Ascending aorta (tissue), 2 donors: ENCODE results near the gene AFAP1L2. TPM values are rescaled to one million over a fixed set of nuclear protein-coding genes. Genes with fewer than 3 reads are reported as not detected.

ENCODE experiments used
- DNase-seq, 2 donors: peaks; one replicate each; pipeline ENCODE4 v3.0.0-alpha.2; 2019; ENCODE audit warnings: low spot score in 2 of 2
- H3K27ac ChIP-seq, 2 donors: fragments of 200-600 bp; sonication (generic); one replicate each; pipeline ENCODE4 v1.5.1; 2016 to 2017; ENCODE audit warnings: mild to moderate bottlenecking in 1 of 2
- H3K27me3 ChIP-seq: fragments of 200-600 bp; sonication (generic); one replicate; pipeline ENCODE4 v1.5.1; 2017
- H3K36me3 ChIP-seq, 2 donors: fragments of 200-600 bp; sonication (generic); one replicate each; pipeline ENCODE4 v1.5.1; 2016
- H3K4me1 ChIP-seq, 2 donors: fragments of 200-600 bp; sonication (generic); one replicate each; pipeline ENCODE4 v1.5.1; 2016 to 2017; ENCODE audit warnings: mild to moderate bottlenecking in 1 of 2
- H3K4me3 ChIP-seq, 2 donors: fragments of 200-600 bp; sonication (generic); one replicate each; pipeline ENCODE4 v1.5.1; 2016 to 2017; ENCODE audit warnings: mild to moderate bottlenecking in 1 of 2
- H3K9me3 ChIP-seq, 2 donors: fragments of 200-600 bp; sonication (generic); one replicate each; pipeline ENCODE4 v1.5.1; 2016
- CTCF ChIP-seq, 3 experiments: fragments of 200-600 bp in 2 of 3; fragments of 450-650 bp in 1 of 3; sonication (generic) in 2 of 3; IDR thresholded peaks; one replicate each; pipeline ENCODE4 v1.5.1; 2016 to 2019; ENCODE audit warnings: antibody characterized with exemption in 3 of 3, mild to moderate bottlenecking in 1 of 3, moderate library complexity in 1 of 3
- intact Hi-C: fragments of 100-400 bp; cut with DNase I; formaldehyde crosslinking; loops from one replicate; pipeline ENCODE4 v1.15.1; 2023
- total RNA-seq: library from RNA; depleted of rRNA; stranded (reverse); fragments of >200 nt; gene quantifications from one replicate; pipeline ENCODE4 v1.1.0, GENCODE V29; 2016

Gene AFAP1L2
- total RNA-seq, 1 donor from 2014 or later: 30.4 TPM

DNA sequence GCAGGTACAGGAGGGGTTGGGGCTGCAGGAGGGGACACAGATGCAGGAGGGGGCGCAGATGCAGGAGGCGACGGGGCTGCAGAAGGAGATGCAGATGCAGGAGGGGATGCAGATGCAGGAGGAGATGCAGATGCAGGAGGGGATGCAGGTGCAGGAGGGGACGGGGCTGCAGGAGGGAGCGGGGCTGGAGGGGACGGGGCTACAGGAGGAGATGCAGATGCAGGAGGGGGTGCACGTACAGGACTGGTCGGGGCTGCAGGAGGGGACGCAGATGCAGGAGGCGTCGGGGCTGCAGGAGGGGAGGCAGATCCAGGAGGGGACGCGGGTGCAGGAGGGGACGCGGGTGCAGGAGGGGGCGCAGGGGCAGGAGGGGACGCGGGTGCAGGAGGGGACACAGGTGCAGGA is 98.8 kb downstream of the AFAP1L2 start:
- Histone ChIP-seq H3K36me3 (peaks cover 0 to 4% of the 10 kb centered on the region in 2 donors), H3K4me3 (no peak overlapping the region), H3K9me3 (no peaks in the 10 kb centered on the region), H3K4me1 (peaks cover 0 to 29% of the 10 kb centered on the region in 2 donors), H3K27ac (no peak overlapping the region), H3K27me3 (no peaks in the 10 kb centered on the region)
- TF ChIP-seq CTCF (IDR thresholded peaks at IDR 0.05): no peak
- no peak for DNase-seq
- intact Hi-C loops: loop anchor here (2.0 kb wide), 2 partner anchors 27 to 97 kb away; no protein-coding TSS in a partner anchor

- intact Hi-C loops: loop anchor here (1.0 to 5.0 kb wide), 5 partner anchors 28 to 248 kb away; no protein-coding TSS in a partner anchor
- TF ChIP-seq CTCF (IDR thresholded peaks at IDR 0.05): peak; percentile 31 to 55 (median 40)
- peaks cover 0 to 29% of the 10 kb centered on the region in 2 donors for H3K4me1 ChIP-seq
- peak overlapping the region; percentile 42 to 52 for H3K4me3 ChIP-seq
- DNase-seq: no peak
- peak overlapping the region; percentile 47 to 66 for H3K27ac ChIP-seq
- peaks cover 0 to 11% of the 10 kb centered on the region in 2 donors for H3K36me3 ChIP-seq
- H3K9me3 ChIP-seq: no peaks in the 10 kb centered on the region
- H3K27me3 ChIP-seq: no peaks in the 10 kb centered on the region
Observed at GRCh38 chr10:114304571-114305421, 99.5 kb downstream of the AFAP1L2 start.

DNA sequence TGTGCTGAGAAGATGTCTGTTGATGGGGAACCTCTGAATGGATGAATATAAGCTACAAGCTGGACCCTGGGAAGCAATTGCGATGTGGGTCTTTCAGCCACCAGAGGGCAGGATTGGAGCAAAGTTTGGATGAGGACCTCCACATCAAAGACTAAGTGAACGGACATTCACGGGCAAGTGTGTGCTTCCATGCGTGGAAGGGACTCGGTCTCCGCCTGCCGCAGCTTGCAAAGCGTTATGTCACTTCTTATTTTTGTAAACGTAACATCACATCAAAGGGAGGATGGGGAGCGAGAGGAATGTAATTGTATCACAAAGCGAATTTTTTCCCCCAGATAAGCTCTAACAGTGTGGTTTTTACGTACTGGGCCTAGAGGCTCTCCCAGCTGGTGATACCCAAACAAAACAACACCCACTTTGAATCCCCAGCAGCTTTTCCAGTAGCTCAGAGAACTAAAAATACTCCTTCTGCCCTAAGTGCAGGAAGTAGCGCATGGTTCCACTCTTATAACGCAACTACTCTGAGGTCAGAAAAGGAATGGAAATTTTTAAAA is 100.2 kb downstream of the AFAP1L2 start:
- intact Hi-C loops: loop anchor here (1.0 to 5.0 kb wide), 5 partner anchors 29 to 248 kb away; no protein-coding TSS in a partner anchor
- peaks cover 0 to 29% of the 10 kb centered on the region in 2 donors for H3K4me1 ChIP-seq
- H3K4me3 ChIP-seq: peak overlapping the region; percentile 42 to 52
- peaks cover 0 to 16% of the 10 kb centered on the region in 2 donors for H3K36me3 ChIP-seq
- peak; percentile 79 to 81 (median 81) for TF ChIP-seq CTCF (IDR thresholded peaks at IDR 0.05)
- H3K27ac ChIP-seq: peak overlapping the region; percentile 47 to 66
- no peaks in the 10 kb centered on the region for H3K9me3 ChIP-seq
- DNase-seq: peak; percentile 36 to 91
- no peaks in the 10 kb centered on the region for H3K27me3 ChIP-seq

- DNase-seq: no peak
- Histone ChIP-seq H3K4me3 (no peak overlapping the region), H3K9me3 (no peaks in the 10 kb centered on the region), H3K27me3 (no peaks in the 10 kb centered on the region), H3K27ac (peak overlapping the region; percentile 47 to 66), H3K4me1 (peaks cover 0 to 26% of the 10 kb centered on the region in 2 donors), H3K36me3 (peaks cover 0 to 21% of the 10 kb centered on the region in 2 donors)
- intact Hi-C loops: loop anchor here (5.0 kb wide), 2 partner anchors 154 to 249 kb away; no protein-coding TSS in a partner anchor
- no peak for TF ChIP-seq CTCF (IDR thresholded peaks at IDR 0.05)
Observed at GRCh38 chr10:114303556-114303955, 100.7 kb downstream of the AFAP1L2 start.

GRCh38 chr10:114301951-114302710 is 102.2 kb downstream of the AFAP1L2 start:
- H3K4me1 ChIP-seq: peaks cover 0 to 25% of the 10 kb centered on the region in 2 donors
- no peaks in the 10 kb centered on the region for H3K27me3 ChIP-seq
- intact Hi-C loops: loop anchor here (5.0 kb wide), 2 partner anchors 155 to 250 kb away; no protein-coding TSS in a partner anchor
- no peaks in the 10 kb centered on the region for H3K9me3 ChIP-seq
- peak overlapping the region; percentile 12 to 58 for H3K27ac ChIP-seq
- TF ChIP-seq CTCF (IDR thresholded peaks at IDR 0.05): no peak
- DNase-seq: no peak
- no peak overlapping the region for H3K4me3 ChIP-seq
- H3K36me3 ChIP-seq: peaks cover 7 to 34% of the 10 kb centered on the region in 2 donors
